ENCODE data around the gene SGO2. TPM values are rescaled to one million over a fixed set of nuclear protein-coding genes. Genes with fewer than 3 reads are reported as not detected.

The SGO2 gene
- total and polyA plus RNA-seq, 2 of the 13 experiments (the other 11 are each of a cell fraction or from before 2014, with no cell fraction given) = 5.1 to 16.2 TPM

- Histone ChIP-seq H3K4me3 (replicated peaks in 1 of 3; ENCODE audit: insufficient read depth in 1 of 3, low read depth in 2 of 3, low read length in 3 of 3) (no peak overlapping the region), H3K27me3 (ENCODE audit: control insufficient read depth in 1 of 2, insufficient read depth in 2 of 2, low read length in 2 of 2) (no peaks in the 10 kb centered on the region), H3K27ac (ENCODE audit: extremely low read length, insufficient read depth, low read length) (no peak overlapping the region), H3K9ac (ENCODE audit: insufficient read depth, low read depth, low read length) (no peak overlapping the region), H3K4me2 (ENCODE audit: low read depth, low read length) (no peak overlapping the region), H3K9me3 (ENCODE audit: low read length) (no peaks in the 10 kb centered on the region), H3K4me1 (ENCODE audit: insufficient read depth, low read length) (peaks cover 22% of the 10 kb centered on the region), H4K20me1 (ENCODE audit: insufficient read depth, low read length) (no peaks in the 10 kb centered on the region), H3K79me2 (ENCODE audit: insufficient read depth, low read length) (no peaks in the 10 kb centered on the region), H3K36me3 (replicated peaks in 1 of 2; ENCODE audit: control insufficient read depth in 1 of 2, insufficient read depth in 2 of 2, low read length in 2 of 2) (no peaks in the 10 kb centered on the region), H2AFZ (ENCODE audit: low read length) (no peak overlapping the region)
- no peak for TF ChIP-seq FOXC1 (CRISPR knock-in tag; IDR thresholded peaks at IDR 0.05; ENCODE audit: borderline replicate concordance)
- no peak for TF ChIP-seq FOXA1 (IDR thresholded peaks at IDR 0.05)
- TF ChIP-seq FOXA1 (CRISPR knock-in tag; IDR thresholded peaks at IDR 0.05) = 0 out of 2 replicates have a peak, but pooled peaks have one; percentile 17
- BruUV-seq (replicated peaks) = no TSS peak
- ChIA-PET CTCF (ENCODE audit: low intra/inter-chr PET ratio, low total read pairs) (no interaction called here), POLR2A (interaction anchor here (0.9 to 1.6 kb wide), 3 partner anchors 29 to 34 kb away, joined by 3 read pairs; partner anchors contain the start of gene AOX1)
- ATAC-seq (no peak), DNase-seq (ENCODE audit: low spot score) (no peak), FAIRE-seq (no peak)
- intact Hi-C loops (cut with micrococcal nuclease; ENCODE audit: unreplicated experiment) = no loop called here
- WGBS (ENCODE audit: low lambda C conversion rate) = 43% methylated on average over 2 of the region's 2 CpGs
- in situ Hi-C loops (cut with HindIII; ENCODE audit: extremely low pct_ligation_motif_present, low pct_unique_long_range_greater_than_20kb) = no loop called here
Measured at GRCh38 chr2:200619279-200619678, 93.3 kb downstream of the SGO2 start.

DNA sequence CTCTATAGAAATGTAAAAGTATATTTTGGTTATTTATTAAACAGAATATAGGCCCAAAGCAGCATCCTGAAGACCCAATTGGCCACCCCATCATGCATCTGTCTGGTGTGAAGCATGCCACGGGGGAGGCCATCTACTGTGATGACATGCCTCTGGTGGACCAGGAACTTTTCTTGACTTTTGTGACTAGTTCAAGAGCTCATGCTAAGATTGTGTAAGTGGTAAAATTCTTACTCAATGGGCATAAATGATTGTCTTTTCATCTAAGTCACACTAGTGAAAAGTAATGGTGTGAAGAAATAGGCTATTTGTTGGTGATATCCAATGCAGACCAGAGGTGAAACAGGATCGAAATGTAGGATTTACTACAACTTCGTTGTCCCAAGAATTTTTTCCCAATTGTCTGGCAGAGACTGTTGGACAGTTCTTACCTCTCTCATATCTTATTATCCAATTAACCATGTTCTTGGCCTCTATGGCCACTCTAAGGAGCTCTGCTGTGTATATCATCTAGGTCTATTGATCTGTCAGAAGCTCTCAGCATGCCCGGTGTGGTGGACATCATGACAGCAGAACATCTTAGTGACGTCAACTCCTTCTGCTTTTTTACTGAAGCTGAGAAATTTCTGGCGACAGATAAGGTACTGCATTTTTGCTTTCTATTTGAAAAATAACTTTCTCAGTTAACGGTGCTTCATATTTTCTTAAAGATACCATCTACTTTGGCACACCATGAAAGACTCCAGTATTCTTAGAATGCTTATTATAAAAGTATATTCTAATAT is 94.8 kb downstream of the SGO2 start:
- no peak for DNase-seq (ENCODE audit: low spot score)
- TF ChIP-seq BHLHE40 (IDR thresholded peaks at IDR 0.05; ENCODE audit: low read length) (no peak), ZNF138 (CRISPR knock-in tag; IDR thresholded peaks at IDR 0.05; ENCODE audit: low read depth) (no peak), ZNF343 (CRISPR knock-in tag; IDR thresholded peaks at IDR 0.05) (no peak), SNAPC2 (CRISPR knock-in tag; IDR thresholded peaks at IDR 0.05) (no peak), NFIC (IDR thresholded peaks at IDR 0.05; ENCODE audit: low read length) (no peak), ZNF331 (CRISPR knock-in tag; IDR thresholded peaks at IDR 0.05) (no peak), ZNF672 (CRISPR knock-in tag; IDR thresholded peaks at IDR 0.05) (no peak)
- TF ChIP-seq, protein P1, sequence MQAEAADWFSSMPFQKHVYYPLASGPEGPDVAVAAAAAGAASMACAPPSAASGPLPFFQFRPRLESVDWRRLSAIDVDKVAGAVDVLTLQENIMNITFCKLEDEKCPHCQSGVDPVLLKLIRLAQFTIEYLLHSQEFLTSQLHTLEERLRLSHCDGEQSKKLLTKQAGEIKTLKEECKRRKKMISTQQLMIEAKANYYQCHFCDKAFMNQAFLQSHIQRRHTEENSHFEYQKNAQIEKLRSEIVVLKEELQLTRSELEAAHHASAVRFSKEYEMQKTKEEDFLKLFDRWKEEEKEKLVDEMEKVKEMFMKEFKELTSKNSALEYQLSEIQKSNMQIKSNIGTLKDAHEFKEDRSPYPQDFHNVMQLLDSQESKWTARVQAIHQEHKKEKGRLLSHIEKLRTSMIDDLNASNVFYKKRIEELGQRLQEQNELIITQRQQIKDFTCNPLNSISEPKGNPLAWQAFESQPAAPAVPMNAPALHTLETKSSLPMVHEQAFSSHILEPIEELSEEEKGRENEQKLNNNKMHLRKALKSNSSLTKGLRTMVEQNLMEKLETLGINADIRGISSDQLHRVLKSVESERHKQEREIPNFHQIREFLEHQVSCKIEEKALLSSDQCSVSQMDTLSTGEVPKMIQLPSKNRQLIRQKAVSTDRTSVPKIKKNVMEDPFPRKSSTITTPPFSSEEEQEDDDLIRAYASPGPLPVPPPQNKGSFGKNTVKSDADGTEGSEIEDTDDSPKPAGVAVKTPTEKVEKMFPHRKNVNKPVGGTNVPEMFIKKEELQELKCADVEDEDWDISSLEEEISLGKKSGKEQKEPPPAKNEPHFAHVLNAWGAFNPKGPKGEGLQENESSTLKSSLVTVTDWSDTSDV (CRISPR knock-in tag; IDR thresholded peaks at IDR 0.05) = no peak
- 90% methylated on average over 7 of the region's 7 CpGs for WGBS (ENCODE audit: low lambda C conversion rate)
- intact Hi-C loops (cut with micrococcal nuclease; ENCODE audit: unreplicated experiment) (no loop called here), in situ Hi-C loops (cut with HindIII; ENCODE audit: extremely low pct_ligation_motif_present, low pct_unique_long_range_greater_than_20kb) (no loop called here)
- no peaks in the 10 kb centered on the region for H3K9me3 ChIP-seq (ENCODE audit: low read length)
- no peaks in the 10 kb centered on the region for H4K20me1 ChIP-seq (ENCODE audit: insufficient read depth, low read length)
- no peak overlapping the region for H3K4me3 ChIP-seq (replicated peaks in 1 of 3; ENCODE audit: insufficient read depth in 1 of 3, low read depth in 2 of 3, low read length in 3 of 3)
- H3K27me3 ChIP-seq (ENCODE audit: control insufficient read depth in 1 of 2, insufficient read depth in 2 of 2, low read length in 2 of 2) = no peaks in the 10 kb centered on the region
- POLR2A ChIA-PET = no interaction called here
- peaks cover 23% of the 10 kb centered on the region for H3K4me1 ChIP-seq (ENCODE audit: insufficient read depth, low read length)
- no peak for ATAC-seq
- CTCF ChIA-PET (ENCODE audit: low intra/inter-chr PET ratio, low total read pairs) = no interaction called here
- H3K36me3 ChIP-seq (replicated peaks in 1 of 2; ENCODE audit: control insufficient read depth in 1 of 2, insufficient read depth in 2 of 2, low read length in 2 of 2) = no peaks in the 10 kb centered on the region
- BruUV-seq (replicated peaks) = no TSS peak
- H3K4me2 ChIP-seq (ENCODE audit: low read depth, low read length) = no peak overlapping the region
- no peak overlapping the region for H3K9ac ChIP-seq (ENCODE audit: insufficient read depth, low read depth, low read length)
- H2AFZ ChIP-seq (ENCODE audit: low read length) = no peak overlapping the region
- no peak overlapping the region for H3K27ac ChIP-seq (ENCODE audit: extremely low read length, insufficient read depth, low read length)
- H3K79me2 ChIP-seq (ENCODE audit: insufficient read depth, low read length) = no peaks in the 10 kb centered on the region
- FAIRE-seq = no peak

Measured in HepG2 (cell line).